Measurements from ENCODE around the gene CNTNAP1.
"Not testable (repeated sequence)": the region's sequence is repeated elsewhere in the genome, so short reads cannot be mapped to it uniquely, and the experiment has no call there.

The CNTNAP1 gene

DNA sequence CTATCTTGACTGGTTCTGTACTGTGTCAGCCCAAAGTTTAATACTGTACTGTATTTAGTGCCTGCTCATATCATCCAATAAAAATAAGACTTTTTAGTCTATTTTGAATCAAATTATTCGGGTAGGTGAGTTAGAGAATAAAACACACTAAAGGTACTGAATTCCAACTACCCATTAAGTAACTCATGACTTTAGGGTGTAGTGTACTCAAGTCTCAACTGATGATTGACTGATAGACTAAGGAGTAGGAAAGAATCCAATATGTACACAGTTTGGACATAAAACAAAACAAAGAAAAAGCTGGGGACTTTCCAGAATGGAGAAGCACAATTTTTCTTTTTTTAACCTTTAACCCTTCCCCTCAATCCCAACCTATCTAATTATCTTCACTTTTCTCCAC is 58.4 kb downstream of the CNTNAP1 start:
- no peak for DNase-seq (ENCODE audit: low read depth in 3 of 3)

DNA sequence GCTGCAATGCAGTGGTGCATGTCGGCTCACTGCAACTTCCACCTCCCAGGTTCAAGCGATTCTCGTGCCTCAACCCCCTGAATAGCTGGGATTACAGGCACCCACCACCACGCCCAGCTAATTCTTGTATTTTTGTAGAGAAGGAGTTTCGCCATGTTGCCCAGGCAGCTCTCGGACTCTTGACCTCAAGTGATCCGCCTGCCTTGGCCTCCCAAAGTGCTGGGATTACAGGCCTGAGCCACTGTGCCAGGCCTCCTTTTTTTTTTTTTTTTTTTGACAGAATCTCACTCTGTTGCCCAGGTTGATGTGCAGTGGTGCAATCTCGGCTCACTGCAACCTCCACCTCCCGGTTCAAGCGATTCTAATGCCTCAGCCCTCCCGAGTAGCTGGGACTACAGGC is 60.6 kb downstream of the CNTNAP1 start:
- DNase-seq (ENCODE audit: low read depth in 3 of 3): not testable (repeated sequence)

DNA sequence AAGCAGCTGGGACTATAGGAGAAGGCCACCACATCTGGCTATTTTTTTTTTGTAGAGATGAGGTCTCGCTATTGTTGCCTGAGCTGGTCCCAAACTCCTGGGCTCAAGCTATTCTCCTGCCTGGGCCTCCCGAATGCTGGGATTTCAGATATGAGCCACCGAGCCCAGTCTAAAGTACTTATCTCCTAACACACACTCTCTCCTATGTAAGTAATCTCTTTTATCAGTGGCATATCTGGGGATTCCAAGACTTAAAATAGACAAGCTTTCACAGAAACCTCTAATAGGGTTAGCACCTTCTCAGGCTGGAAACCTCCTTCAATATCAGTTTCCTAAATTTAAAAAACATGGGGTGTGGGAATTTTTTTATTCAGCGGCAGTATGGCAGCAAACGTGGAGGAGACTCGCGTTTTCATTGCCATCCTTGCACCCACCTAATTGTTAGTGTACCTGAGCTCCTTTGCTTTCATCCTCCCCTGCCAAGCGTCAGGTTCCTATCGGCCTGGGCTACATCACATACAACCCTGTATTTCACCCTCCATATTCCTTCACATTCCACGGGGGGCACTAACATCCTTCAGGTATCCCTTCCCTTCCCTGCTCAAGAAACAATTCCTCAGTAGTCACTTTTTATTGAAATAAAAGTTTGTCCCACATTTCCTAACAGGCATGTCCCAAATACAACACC is 61.4 kb downstream of the CNTNAP1 start:
- DNase-seq (ENCODE audit: low read depth in 3 of 3): no peak

DNA sequence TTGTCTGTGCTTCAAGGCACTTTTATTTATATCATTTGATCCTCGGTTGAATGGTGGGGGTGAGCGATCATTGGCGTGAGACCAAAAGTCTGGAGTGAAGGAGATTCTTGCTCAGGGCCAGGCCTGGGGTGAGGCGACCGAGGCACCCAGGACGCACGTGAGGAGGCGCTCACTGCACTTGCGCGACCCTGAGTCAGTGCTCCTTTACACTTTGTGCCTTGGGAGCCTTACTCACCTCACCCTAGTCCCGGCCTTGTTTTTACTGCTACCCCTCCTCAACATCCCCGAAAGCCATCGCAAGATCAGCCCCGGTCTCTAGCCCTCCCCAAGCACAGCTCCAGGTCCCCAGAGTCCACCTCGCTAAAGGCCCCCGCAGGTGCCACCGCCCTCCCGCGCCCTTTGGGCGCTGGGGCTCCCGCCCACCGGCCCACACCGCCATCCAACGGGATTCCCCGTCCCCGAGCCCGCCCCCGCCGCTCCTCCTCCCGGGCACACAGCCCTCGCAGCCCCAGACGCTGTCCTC is 62.0 kb downstream of the CNTNAP1 start:
- DNase-seq (ENCODE audit: low read depth in 3 of 3): peak; percentile 39 to 67 (median 44)

DNA sequence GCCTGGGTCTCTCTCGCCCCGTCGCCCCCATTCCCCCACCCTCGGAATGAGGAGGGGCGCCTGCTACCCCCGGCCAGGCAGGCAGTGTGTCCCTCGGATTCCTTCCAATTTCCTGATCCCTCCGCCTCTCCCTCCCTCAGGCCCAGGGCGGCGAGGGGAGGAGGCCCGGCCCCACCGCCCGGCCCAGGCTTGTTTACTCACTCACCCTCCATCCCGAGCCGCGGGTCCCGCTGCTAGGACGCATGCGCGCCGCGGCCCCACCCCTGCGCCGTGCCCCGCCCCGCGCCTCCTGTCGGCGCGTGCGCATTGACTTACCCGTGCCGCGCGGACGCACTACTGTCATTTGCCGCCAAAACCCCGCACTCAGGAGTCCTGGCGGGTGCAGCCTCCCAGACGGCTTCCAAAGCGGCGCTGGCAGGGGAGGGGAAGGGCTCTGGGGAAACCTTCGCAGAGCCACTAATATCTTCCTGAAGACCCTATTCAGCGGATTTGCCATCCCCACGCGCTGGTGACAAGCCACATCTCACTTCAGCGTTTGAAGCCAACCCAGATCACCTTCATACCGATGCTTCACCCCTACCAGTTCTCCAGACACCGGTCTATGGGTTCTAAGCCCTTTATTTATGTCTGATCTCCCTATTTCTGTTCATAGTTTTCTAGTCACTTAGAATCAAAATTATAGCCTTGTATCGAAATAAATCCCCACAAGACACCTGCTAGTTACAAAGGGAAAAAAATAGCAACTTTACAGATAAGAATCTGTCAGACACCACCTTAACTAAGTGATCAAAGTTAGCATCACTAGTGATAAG is 62.7 kb downstream of the CNTNAP1 start, which contains the start of gene EZH1:
Gene EZH1 (minus strand): TSS at position 235 of the 812 bp plus-strand sequence. CDS start 16,099 bp downstream, outside the sequence.
- peak; percentile 84 to 87 (median 86) for DNase-seq (ENCODE audit: low read depth in 3 of 3)

DNA sequence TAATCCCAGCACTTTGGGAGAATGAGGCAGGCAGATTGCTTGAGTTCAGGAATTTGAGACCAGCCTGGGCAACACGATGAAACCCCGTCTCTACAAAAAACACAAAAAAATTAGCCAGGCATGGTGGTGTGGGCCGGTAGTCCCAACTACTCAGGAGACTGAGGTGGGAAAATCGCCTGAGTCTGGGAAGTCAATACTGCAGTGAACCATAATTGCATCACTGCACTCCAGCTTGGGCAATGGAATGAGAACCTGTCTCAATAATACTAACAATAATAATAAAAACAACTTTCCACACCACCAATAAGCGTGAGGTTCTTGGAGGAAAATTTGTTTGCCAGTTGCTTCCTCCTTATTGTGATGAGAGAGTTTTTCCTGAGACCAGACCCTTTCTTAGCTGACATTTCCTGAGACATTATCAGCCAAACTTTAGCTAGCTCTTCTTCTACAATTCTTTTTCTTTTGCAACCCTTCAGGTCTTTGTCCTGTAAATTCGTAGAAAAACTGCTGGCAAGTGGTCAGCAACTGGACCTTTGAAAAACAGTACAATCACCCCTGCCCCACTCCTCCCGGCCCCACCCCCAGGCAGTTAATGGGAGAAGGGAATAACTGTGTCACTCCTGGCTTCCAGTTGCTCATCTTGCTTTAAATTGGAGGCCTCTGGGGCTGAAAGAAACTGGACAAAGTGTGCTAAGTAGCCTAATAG is 66.0 kb downstream of the CNTNAP1 start:
- no peak for DNase-seq (ENCODE audit: low read depth in 3 of 3)

DNA sequence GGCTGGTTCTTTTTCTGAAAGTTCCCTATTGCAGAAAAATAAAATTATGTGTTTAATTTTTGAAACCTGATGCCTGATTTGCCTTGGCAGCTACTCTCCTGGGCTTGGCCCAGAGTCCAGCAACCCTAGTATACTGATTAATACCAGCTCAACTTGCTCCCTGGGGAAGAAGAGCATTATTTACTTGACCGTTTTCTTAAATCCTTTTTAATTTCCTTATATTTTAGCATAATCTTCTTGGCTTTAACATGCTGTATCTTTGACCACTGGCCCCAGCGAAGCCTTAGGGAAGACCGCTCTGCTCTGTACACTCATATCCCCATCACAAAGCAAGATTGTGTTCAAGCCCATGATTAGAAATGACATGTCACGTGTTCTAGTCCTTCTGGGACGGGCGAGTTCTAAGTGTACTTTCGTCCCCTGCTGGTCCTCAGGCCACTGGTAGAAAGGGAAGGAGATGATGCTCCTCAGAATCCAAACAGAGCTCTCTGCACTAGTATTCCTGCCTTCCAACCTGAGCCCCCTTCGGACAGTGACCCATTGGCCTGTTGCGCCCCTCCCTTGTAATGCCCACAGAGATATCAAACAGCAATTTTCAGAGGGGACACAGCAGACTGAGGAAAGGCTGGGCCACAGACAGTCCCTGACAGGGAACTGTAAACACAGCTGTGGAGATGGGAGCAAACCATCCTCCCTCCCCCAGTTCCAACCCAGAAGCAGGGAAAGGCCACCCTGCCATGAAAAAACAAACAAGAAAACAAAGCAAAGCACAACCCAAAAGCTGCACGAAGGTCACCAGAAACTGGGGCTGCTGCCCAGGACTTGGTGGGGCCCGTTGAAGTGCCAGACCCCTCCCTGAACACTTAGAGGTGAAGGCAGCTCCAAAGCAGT is 66.8 kb downstream of the CNTNAP1 start:
- no peak for DNase-seq (ENCODE audit: low read depth in 3 of 3)

All from stimulated activated CD4-positive, alpha-beta T cell treated with anti-CD3 and anti-CD28 coated beads, TNF-alpha, amount 100 ng/mL, for 4 hours (primary cell).